Kidney (tissue), 14 donors: ENCODE measurements around the gene APCDD1L. TPM values are rescaled to one million over a fixed set of nuclear protein-coding genes. Genes with fewer than 3 reads are reported as not detected.
A peak's percentile ranks its signal among the peaks of the same experiment; 100 is the strongest.

Source experiments
- DNase-seq, 5 donors: peaks; one replicate each; pipeline ENCODE4 v3.0.0-alpha.2; 2013 to 2020
- FAIRE-seq: peaks from 2 replicates; lab custom pipeline; 2012; peaks lifted over from hg19 to GRCh38; lab: Jason Lieb, UNC
- H3K27ac ChIP-seq, 2 donors: one replicate each; pipeline ENCODE4 v1.7.0; 2013; ENCODE audit warnings: low read depth in 2 of 2, low read length in 2 of 2, inconsistent platforms in 1 of 2
- H3K27me3 ChIP-seq: one replicate; pipeline ENCODE4 v1.7.1; 2013; ENCODE audit warnings: low read length, inconsistent platforms; ENCODE audit not compliant: control insufficient read depth, insufficient read depth
- H3K36me3 ChIP-seq, 3 donors: one replicate each; pipeline versions ENCODE4 v1.7.0 to v1.7.1; 2013; ENCODE audit warnings: low read length in 3 of 3, control low read depth in 1 of 3, inconsistent platforms in 1 of 3; ENCODE audit not compliant: insufficient read depth in 3 of 3, control insufficient read depth in 2 of 3
- H3K4me1 ChIP-seq, 3 donors: one replicate each; pipeline versions ENCODE4 v1.7.0 to v1.7.1; 2013; ENCODE audit warnings: low read length in 3 of 3, inconsistent platforms in 1 of 3, low read depth in 1 of 3; ENCODE audit not compliant: control insufficient read depth in 2 of 3, insufficient read depth in 2 of 3
- H3K4me3 ChIP-seq, 3 donors: one replicate each; pipeline versions ENCODE4 v1.7.0 to v1.8.1; 2013; ENCODE audit warnings: low read length in 3 of 3, control low read depth in 1 of 3, inconsistent platforms in 1 of 3
- H3K9ac ChIP-seq, 3 donors: one replicate each; pipeline versions ENCODE4 v1.7.0 to v1.7.1; 2013; ENCODE audit warnings: low read length in 3 of 3, control low read depth in 1 of 3, inconsistent platforms in 1 of 3
- H3K9me3 ChIP-seq, 3 donors: one replicate each; pipeline versions ENCODE4 v1.7.0 to v1.7.1; 2013; ENCODE audit warnings: low read length in 3 of 3, control low read depth in 1 of 3, inconsistent platforms in 1 of 3; ENCODE audit not compliant: control insufficient read depth in 2 of 3, insufficient read depth in 1 of 3
- CTCF ChIP-seq: IDR thresholded peaks from 3 replicates; pipeline ENCODE4 v1.5.1; 2012; ENCODE audit warnings: mild to moderate bottlenecking, moderate library complexity, borderline replicate concordance; ENCODE audit not compliant: insufficient read depth; ENCODE audit errors: extremely low read depth
- intact Hi-C: fragments of 100-400 bp; cut with DNase I; formaldehyde crosslinking; loops from one replicate; pipeline ENCODE4 v1.11.1; 2022
- polyA plus RNA-seq: library from polyadenylated mRNA; stranded (reverse); fragments of 350-450 nt; fragmentation: Illumina TruSeq; extraction: RNeasy Lipid Tissue Mini Kit (QIAGEN cat#74804); gene quantifications from one replicate; pipeline ENCODE4 v1.2.3, GENCODE V29; 2014; ENCODE audit warnings: low read depth, low replicate concordance; ENCODE audit not compliant: insufficient read depth
- total RNA-seq: library from RNA; stranded (reverse); fragmentation: NEBNext Ultra II Directional; extraction: Animal tissue kit (Norgen Biotek cat#: 25700); gene quantifications from one replicate; pipeline ENCODE4 v1.2.1, GENCODE V29; 2021
- donor health status: control.
- donor health status: control.
- donor health status: control.
- donor health status: control.
- donor health status: control.
- donor health status: DM: yes; HTN: yes; CAD: no.
- donor health status: Normal renal cell carcinoma (clear cell type).

APCDD1L gene
- total and polyA plus RNA-seq, 2 donors from 2014 or later: 1.2 to 4.5 TPM

DNA sequence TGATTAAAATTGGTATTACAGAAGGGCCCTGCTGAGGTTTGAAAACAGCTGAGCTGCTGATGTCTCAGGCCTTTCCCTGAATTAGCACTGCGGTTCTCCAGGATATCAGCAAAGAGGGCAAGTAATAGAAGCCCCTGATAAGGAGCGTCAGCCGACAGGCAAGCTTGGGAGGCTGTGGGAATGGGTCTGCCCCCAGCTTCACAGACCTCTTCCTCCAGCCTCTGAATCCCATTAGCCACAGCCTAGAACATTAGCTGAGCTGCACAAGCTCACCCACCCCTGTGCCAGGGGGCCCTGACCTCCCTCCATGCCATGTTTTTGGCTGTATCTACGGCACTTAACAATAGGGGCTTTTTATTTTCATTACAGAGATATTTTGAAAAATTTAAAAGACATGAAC, 66.2 kb downstream of the APCDD1L start:
- peaks cover 0 to 4% (median 2%) of the 10 kb centered on the region in 3 donors for H3K36me3 ChIP-seq

DNA sequence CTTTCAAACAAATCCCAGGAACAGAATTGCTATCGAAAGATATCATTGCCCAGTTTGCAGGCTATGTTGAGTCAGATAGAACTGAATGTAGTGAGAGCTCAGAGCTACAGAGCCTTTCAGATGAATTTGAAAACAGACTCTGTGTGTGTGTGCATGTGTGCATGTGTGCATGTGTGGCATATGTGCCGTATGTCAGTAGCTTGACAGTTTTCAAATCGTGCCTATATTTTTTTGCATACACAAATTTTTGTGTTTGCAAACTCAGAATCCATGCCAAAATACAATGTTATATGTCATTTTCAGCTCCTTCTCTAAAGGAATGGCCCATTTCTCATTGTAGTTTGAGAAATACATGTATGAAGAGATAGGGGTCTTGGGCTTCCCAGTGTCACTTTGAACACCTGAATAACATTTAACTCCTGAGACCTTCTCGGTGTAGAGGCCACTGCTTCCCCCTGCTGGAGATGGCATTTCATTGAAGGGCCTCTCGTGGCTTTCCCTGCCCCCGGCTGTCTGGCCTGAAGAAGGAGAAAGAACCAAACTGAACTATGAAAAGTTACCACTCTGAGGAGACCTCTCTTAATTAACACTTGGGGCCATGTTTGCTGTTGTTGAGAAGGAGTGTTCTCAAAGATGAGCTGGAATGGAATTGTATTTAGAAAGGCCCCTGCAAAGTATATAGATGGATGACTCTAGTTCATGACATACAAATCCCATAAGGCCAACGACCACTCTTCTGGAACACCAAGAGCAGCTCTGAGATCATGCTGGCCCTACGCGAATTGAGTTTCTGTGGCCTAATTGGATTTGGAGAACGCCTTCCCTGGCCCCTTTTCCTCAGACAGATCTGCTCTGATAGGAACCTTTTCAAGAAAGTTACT, 67.4 kb downstream of the APCDD1L start:
- H3K36me3 ChIP-seq: peaks cover 0 to 4% (median 3%) of the 10 kb centered on the region in 3 donors
- peaks cover 0 to 5% (median 3%) of the 10 kb centered on the region in 3 donors for H3K4me1 ChIP-seq
- FAIRE-seq (no peak), DNase-seq (peak in 3 of 5 donors; percentile 51 to 58 (median 53))
- no peak overlapping the region for H3K4me3 ChIP-seq
- H3K27ac ChIP-seq: no peak overlapping the region
- intact Hi-C loops: no loop called here
- no peaks in the 10 kb centered on the region for H3K27me3 ChIP-seq
- no peaks in the 10 kb centered on the region for H3K9me3 ChIP-seq
- H3K9ac ChIP-seq: no peak overlapping the region
- TF ChIP-seq CTCF: peak; percentile 54

More for the DNA sequence above, 66.2 kb downstream of the APCDD1L start:
- TF ChIP-seq CTCF: no peak
- Histone ChIP-seq H3K9me3 (no peaks in the 10 kb centered on the region), H3K27me3 (no peaks in the 10 kb centered on the region), H3K4me1 (peaks cover 0 to 5% (median 3%) of the 10 kb centered on the region in 3 donors), H3K9ac (no peak overlapping the region), H3K4me3 (no peak overlapping the region), H3K27ac (no peak overlapping the region)
- intact Hi-C loops: no loop called here
- no peak for FAIRE-seq
- DNase-seq: no peak

GRCh38 chr20:58446960-58447265, 68.3 kb downstream of the APCDD1L start:
- FAIRE-seq: no peak
- no peak for TF ChIP-seq CTCF
- intact Hi-C loops: no loop called here
- Histone ChIP-seq H3K36me3 (peaks cover 0 to 5% (median 4%) of the 10 kb centered on the region in 3 donors), H3K9me3 (no peaks in the 10 kb centered on the region), H3K27ac (no peak overlapping the region), H3K27me3 (no peaks in the 10 kb centered on the region), H3K9ac (no peak overlapping the region), H3K4me1 (peaks cover 0 to 5% (median 3%) of the 10 kb centered on the region in 3 donors), H3K4me3 (no peak overlapping the region)
- DNase-seq: no peak
